ENCODE results near the gene ST6GAL1. TPM values are rescaled to one million over a fixed set of nuclear protein-coding genes. Genes with fewer than 3 reads are reported as not detected.
"Not testable (repeated sequence)": the region's sequence is repeated elsewhere in the genome, so short reads cannot be mapped to it uniquely, and the experiment has no call there.

ST6GAL1 gene
- total RNA-seq, 1 donor from 2014 or later = 61.8 TPM

- intact Hi-C loops (cut with DNase I) = no loop called here
These were observed 97.4 kb downstream of the ST6GAL1 start for GRCh38 chr3:187027531-187028278.

GRCh38 chr3:187031934-187032333 lies 101.6 kb downstream of the ST6GAL1 start:
- DNase-seq (ENCODE audit: low spot score) = no peak
- intact Hi-C loops (cut with DNase I) = no loop called here

More at GRCh38 chr3:187027531-187028278, 97.4 kb downstream of the ST6GAL1 start:
- DNase-seq (ENCODE audit: low spot score) = no peak

GRCh38 chr3:187036394-187036793 lies 106.1 kb downstream of the ST6GAL1 start:
- DNase-seq (ENCODE audit: low spot score) = no peak
- intact Hi-C loops (cut with DNase I) = no loop called here

- DNase-seq (ENCODE audit: low spot score) = no peak
- intact Hi-C loops (cut with DNase I) = no loop called here
These were observed 108.9 kb downstream of the ST6GAL1 start for GRCh38 chr3:187039100-187039722.

- intact Hi-C loops (cut with DNase I) = loop anchor here (5.0 kb wide), 2 partner anchors 62 to 108 kb away; partner anchors contain the start of gene ST6GAL1
- no peak for DNase-seq (ENCODE audit: low spot score)
These were observed 109.5 kb downstream of the ST6GAL1 start for GRCh38 chr3:187039723-187040414.

- DNase-seq (ENCODE audit: low spot score) = no peak
- intact Hi-C loops (cut with DNase I) = loop anchor here (5.0 kb wide), 2 partner anchors 62 to 108 kb away; partner anchors contain the start of gene ST6GAL1
These were observed 110.4 kb downstream of the ST6GAL1 start for GRCh38 chr3:187040516-187041361.

- DNase-seq (ENCODE audit: low spot score) = no peak
- intact Hi-C loops (cut with DNase I) = loop anchor here (5.0 kb wide), 2 partner anchors 61 to 109 kb away; partner anchors contain the start of gene ST6GAL1
These were observed 111.3 kb downstream of the ST6GAL1 start for GRCh38 chr3:187041362-187042307.

- DNase-seq (ENCODE audit: low spot score) = no peak
- intact Hi-C loops (cut with DNase I) = loop anchor here (5.0 kb wide), 2 partner anchors 60 to 110 kb away; partner anchors contain the start of gene ST6GAL1
These were observed 112.0 kb downstream of the ST6GAL1 start for GRCh38 chr3:187042346-187042745.

- intact Hi-C loops (cut with DNase I) = loop anchor here (5.0 kb wide), 2 partner anchors 59 to 111 kb away; partner anchors contain the start of gene ST6GAL1
These were observed 112.6 kb downstream of the ST6GAL1 start for GRCh38 chr3:187042874-187043458.

GRCh38 chr3:187044206-187044605 lies 113.9 kb downstream of the ST6GAL1 start:
- intact Hi-C loops (cut with DNase I) = loop anchor here (5.0 kb wide), 2 partner anchors 58 to 112 kb away; partner anchors contain the start of gene ST6GAL1
- no peak for DNase-seq (ENCODE audit: low spot score)

More at GRCh38 chr3:187042874-187043458, 112.6 kb downstream of the ST6GAL1 start:
- no peak for DNase-seq (ENCODE audit: low spot score)

- intact Hi-C loops (cut with DNase I) = loop anchor here (5.0 kb wide), 2 partner anchors 57 to 113 kb away; partner anchors contain the start of gene ST6GAL1
- peak; percentile 83 for DNase-seq (ENCODE audit: low spot score)
These were observed 114.7 kb downstream of the ST6GAL1 start for GRCh38 chr3:187044867-187045552.

GRCh38 chr3:187046033-187046432 lies 115.7 kb downstream of the ST6GAL1 start:
- intact Hi-C loops (cut with DNase I) = no loop called here

GRCh38 chr3:187049462-187050101 lies 119.3 kb downstream of the ST6GAL1 start:
- DNase-seq (ENCODE audit: low spot score) = no peak
- intact Hi-C loops (cut with DNase I) = no loop called here

More at GRCh38 chr3:187046033-187046432, 115.7 kb downstream of the ST6GAL1 start:
- no peak for DNase-seq (ENCODE audit: low spot score)

GRCh38 chr3:187051066-187051465 lies 120.7 kb downstream of the ST6GAL1 start:
- DNase-seq (ENCODE audit: low spot score) = no peak
- intact Hi-C loops (cut with DNase I) = no loop called here

- intact Hi-C loops (cut with DNase I) = no loop called here
These were observed 121.5 kb downstream of the ST6GAL1 start for GRCh38 chr3:187051724-187052366.

GRCh38 chr3:187052427-187052826 lies 122.1 kb downstream of the ST6GAL1 start:
- intact Hi-C loops (cut with DNase I); DNase-seq (ENCODE audit: low spot score): not testable (repeated sequence)

More at GRCh38 chr3:187051724-187052366, 121.5 kb downstream of the ST6GAL1 start:
- no peak for DNase-seq (ENCODE audit: low spot score)

Measured in cardiac septum (tissue), 1 donor.